BLaER1 (cell line): Measurements from ENCODE around the gene KCNK7.

Source experiments
- H3K27ac ChIP-seq: shearing (Covaris generic); formaldehyde crosslinking; 2 replicates; pipeline ENCODE4 v1.8.1; 2022
- H3K27me3 ChIP-seq: shearing (Covaris generic); formaldehyde crosslinking; 2 replicates; pipeline ENCODE4 v1.8.1; 2022
- H3K36me3 ChIP-seq: shearing (Covaris generic); formaldehyde crosslinking; 2 replicates; pipeline ENCODE4 v1.8.1; 2022
- H3K4me1 ChIP-seq: shearing (Covaris generic); formaldehyde crosslinking; 2 replicates; pipeline ENCODE4 v1.8.1; 2022
- H3K4me2 ChIP-seq: shearing (Covaris generic); formaldehyde crosslinking; 2 replicates; pipeline ENCODE4 v1.8.1; 2022
- H3K4me3 ChIP-seq: shearing (Covaris generic); formaldehyde crosslinking; 2 replicates; pipeline ENCODE4 v1.8.1; 2022
- H3K9ac ChIP-seq: shearing (Covaris generic); formaldehyde crosslinking; 2 replicates; pipeline ENCODE4 v1.8.1; 2022
- H3K9me3 ChIP-seq: shearing (Covaris generic); formaldehyde crosslinking; 2 replicates; pipeline ENCODE4 v1.8.1; 2022
- H4K20me1 ChIP-seq: shearing (Covaris generic); formaldehyde crosslinking; 2 replicates; pipeline ENCODE4 v1.8.1; 2022
- Cebpa-rat ChIP-seq: shearing (Covaris generic); IDR thresholded peaks from 2 replicates; pipeline ENCODE4 v1.8.1; 2022

KCNK7 gene

DNA sequence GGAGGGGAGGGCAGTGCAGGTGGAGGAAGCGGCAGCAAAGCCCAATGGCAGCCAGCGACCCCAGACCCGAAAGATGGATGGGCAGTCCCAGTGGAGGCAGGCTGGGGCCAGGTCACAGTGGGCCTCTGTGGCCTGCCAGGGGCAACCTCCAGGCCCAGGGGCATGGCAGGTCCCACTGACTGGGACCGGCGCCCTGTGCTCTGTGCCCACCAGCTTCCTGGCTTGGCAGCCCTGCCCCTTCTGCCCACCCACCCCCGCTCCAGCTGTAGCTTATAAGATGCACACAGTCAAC is 4.3 kb upstream of the KCNK7 start:
- H3K4me1 ChIP-seq, result peaks cover 40% of the 10 kb centered on the region
- H3K4me2 ChIP-seq, result no peak overlapping the region
- H3K36me3 ChIP-seq, result peaks cover 80% of the 10 kb centered on the region
- H3K27me3 ChIP-seq, result no peaks in the 10 kb centered on the region
- H3K4me3 ChIP-seq, result no peak overlapping the region
- TF ChIP-seq Cebpa-rat, result no peak
- no peak overlapping the region for H3K27ac ChIP-seq
- no peak overlapping the region for H3K9ac ChIP-seq
- peaks cover 26% of the 10 kb centered on the region; the same call in 1 of the 2 replicates for H4K20me1 ChIP-seq
- no peaks in the 10 kb centered on the region for H3K9me3 ChIP-seq

DNA sequence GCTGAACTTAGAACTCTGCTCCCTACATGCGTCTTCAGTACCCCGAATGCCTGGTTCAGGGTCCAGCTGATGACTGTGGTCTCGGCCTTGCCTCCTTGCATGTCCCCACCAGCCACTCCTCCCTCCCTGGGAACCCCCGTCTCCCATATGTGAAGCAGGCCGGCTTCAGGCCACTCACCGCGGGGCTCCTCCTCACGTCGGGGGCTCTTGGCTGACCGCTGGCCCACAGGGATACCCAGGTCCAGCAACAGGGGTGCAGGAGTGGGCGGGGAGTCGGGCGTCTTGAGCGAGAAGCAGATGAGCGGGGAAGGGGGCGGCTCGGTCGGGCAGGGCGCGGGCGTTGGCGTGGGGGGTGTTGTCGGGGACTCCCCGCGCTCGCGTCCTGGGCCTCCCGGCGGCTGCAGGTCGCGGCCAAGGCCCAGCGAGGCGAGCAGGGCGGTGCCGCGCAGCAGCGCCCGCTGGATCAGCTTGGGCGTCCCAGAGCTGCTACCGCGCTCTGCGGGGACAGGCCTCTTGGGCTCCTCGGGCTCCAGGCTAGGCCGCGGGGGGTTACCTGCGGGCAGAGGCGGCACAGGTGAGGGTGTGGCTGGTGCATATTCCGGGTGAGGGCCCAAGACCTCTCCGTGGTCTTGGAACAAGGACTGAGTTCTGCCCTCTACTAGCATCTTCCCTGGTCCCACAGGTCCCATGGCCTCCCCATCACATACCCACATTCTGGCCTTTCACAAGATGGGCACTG is 3.8 kb upstream of the KCNK7 start:
- H3K27me3 ChIP-seq, result no peaks in the 10 kb centered on the region
- no peaks in the 10 kb centered on the region for H3K9me3 ChIP-seq
- H3K27ac ChIP-seq, result no peak overlapping the region
- no peak overlapping the region for H3K4me2 ChIP-seq
- no peak overlapping the region for H3K9ac ChIP-seq
- TF ChIP-seq Cebpa-rat, result no peak
- peaks cover 26% of the 10 kb centered on the region; the same call in 1 of the 2 replicates for H4K20me1 ChIP-seq
- peaks cover 46% of the 10 kb centered on the region for H3K4me1 ChIP-seq
- H3K4me3 ChIP-seq, result no peak overlapping the region
- peaks cover 75% of the 10 kb centered on the region for H3K36me3 ChIP-seq

DNA sequence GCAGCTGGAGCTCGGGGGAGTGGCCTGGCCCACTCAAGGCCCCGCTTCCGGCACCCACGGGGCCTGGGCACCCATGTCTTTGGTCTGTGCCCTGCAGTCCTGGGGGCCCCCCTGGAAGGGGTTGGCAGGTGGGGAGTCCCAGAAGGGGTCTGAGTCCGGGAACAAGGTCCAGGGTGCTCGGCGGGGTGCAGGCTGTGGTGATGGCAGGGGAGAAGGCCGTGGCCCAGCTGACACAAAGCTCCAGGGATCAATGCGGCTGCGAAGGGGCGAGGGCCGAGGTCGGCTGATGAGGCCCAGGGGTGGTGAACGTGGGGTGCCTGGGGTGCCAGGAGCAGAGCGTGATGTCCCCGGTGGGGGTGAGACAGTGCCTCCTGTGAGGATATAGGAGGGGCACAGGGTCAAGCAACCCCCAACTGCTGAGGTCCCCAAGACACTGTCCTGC is 2.7 kb upstream of the KCNK7 start:
- Histone ChIP-seq H3K4me1 (peaks cover 49% of the 10 kb centered on the region), H3K4me3 (no peak overlapping the region), H3K4me2 (no peak overlapping the region), H4K20me1 (peaks cover 26% of the 10 kb centered on the region), H3K27me3 (no peaks in the 10 kb centered on the region), H3K27ac (no peak overlapping the region), H3K36me3 (peaks cover 69% of the 10 kb centered on the region), H3K9ac (no peak overlapping the region), H3K9me3 (no peaks in the 10 kb centered on the region)
- no peak for TF ChIP-seq Cebpa-rat

DNA sequence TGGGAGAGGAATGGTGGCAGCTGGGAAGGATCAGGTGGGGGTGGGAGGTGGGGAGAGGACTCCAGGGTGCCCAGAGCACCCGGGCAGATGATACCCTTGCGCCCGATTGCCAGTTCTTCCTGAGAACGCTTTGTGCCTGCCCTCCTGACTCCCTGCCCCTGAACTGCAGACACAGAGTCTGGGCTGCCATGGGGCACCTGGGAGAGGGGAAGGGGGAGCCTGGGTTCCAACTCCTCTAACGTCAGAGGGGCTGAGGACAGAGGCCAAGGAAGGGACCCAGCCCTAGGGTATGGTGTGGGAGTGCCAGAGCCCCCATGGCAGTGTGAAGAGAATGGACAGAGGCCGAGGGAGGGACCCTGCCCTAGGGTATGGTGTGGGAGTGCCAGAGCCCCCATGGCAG is 920 bp upstream of the KCNK7 start:
- Histone ChIP-seq H3K27ac (no peak overlapping the region), H3K9me3 (no peaks in the 10 kb centered on the region), H3K4me1 (peaks cover 42% of the 10 kb centered on the region), H3K4me2 (no peak overlapping the region), H4K20me1 (peaks cover 35% of the 10 kb centered on the region), H3K9ac (no peak overlapping the region), H3K4me3 (no peak overlapping the region), H3K27me3 (no peaks in the 10 kb centered on the region), H3K36me3 (peaks cover 68% of the 10 kb centered on the region)
- TF ChIP-seq Cebpa-rat, result no peak

DNA sequence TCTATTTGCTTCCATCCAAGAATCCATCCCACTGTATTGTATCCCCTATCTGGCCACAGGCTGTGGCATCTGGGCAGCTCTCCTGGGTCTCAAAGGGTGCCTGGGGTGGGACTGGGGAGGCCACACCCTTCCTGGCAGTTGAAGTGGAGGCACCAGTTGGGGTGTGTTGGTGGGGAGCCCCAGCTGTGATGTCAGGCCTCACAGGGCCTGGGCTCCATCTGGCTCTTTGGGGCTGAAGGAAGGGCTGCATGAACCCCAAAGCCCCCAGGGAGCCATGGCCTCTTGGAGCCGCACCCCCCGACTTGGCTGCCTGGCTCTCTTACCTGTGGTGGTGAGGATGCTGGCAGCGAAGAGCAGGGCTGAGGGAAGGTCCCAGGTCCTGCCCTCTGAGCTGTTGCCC is 469 bp downstream of the KCNK7 start:
- Histone ChIP-seq H3K9me3 (no peaks in the 10 kb centered on the region), H3K9ac (0 out of 2 replicates have a peak overlapping the region, but pooled peaks have one; percentile 41), H3K27me3 (no peaks in the 10 kb centered on the region), H3K4me3 (no peak overlapping the region), H3K4me1 (peaks cover 45% of the 10 kb centered on the region), H4K20me1 (peaks cover 39% of the 10 kb centered on the region), H3K36me3 (peaks cover 69% of the 10 kb centered on the region), H3K27ac (peak overlapping the region; percentile 51), H3K4me2 (peak overlapping the region; percentile 44)
- TF ChIP-seq Cebpa-rat, result no peak

DNA sequence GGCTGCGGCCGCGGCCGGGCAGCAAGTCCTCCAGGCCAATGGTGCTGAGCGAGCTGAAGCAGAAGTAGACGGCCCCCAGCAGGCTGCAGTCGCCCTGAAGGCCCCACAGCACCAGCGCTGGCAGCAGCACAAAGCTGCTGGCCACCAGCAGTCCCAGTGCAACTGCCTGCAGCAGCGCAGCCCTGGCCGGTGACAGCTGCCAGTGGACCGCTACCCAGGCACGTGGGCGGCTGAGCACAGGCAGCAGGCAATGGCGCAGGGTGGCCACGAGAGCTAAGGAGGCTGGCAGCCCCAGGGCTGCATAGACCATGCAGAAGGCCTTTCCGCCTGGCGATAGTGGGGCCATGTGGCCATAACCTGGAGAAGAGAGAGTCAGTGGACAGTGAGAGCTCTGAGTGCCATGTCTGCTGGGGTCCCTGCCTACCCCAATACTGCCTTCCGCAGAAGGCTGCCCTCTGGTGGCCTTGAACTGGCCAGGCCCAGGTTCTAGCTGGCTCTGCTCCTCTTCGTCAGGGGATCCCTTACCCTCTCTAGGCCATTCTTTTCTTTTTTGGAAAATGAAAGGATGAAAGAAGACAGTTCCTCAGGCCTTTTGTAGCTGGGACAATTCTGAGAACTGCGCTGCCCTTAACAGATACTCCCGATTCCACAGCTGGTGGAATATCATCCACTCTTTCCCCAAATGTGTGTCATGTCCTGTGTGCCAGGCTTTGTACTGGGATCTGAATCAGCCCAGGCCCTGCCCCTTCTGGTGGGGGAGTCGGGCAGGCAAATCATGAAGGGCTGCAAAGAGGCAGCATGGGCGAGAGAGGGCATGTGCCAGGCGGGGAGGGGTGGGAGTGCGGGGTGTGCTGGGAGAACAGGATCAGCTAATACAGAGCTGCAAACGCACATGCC is 1.8 kb downstream of the KCNK7 start:
- Histone ChIP-seq H3K4me2 (no peak overlapping the region), H3K4me1 (peaks cover 59% of the 10 kb centered on the region), H3K36me3 (peaks cover 69% of the 10 kb centered on the region), H3K27ac (peak overlapping the region; percentile 38; the same call in 1 of the 2 replicates), H3K9me3 (no peaks in the 10 kb centered on the region), H3K9ac (peak overlapping the region; percentile 55; the same call in 1 of the 2 replicates), H4K20me1 (peaks cover 53% of the 10 kb centered on the region), H3K27me3 (no peaks in the 10 kb centered on the region), H3K4me3 (no peak overlapping the region)
- no peak for TF ChIP-seq Cebpa-rat

DNA sequence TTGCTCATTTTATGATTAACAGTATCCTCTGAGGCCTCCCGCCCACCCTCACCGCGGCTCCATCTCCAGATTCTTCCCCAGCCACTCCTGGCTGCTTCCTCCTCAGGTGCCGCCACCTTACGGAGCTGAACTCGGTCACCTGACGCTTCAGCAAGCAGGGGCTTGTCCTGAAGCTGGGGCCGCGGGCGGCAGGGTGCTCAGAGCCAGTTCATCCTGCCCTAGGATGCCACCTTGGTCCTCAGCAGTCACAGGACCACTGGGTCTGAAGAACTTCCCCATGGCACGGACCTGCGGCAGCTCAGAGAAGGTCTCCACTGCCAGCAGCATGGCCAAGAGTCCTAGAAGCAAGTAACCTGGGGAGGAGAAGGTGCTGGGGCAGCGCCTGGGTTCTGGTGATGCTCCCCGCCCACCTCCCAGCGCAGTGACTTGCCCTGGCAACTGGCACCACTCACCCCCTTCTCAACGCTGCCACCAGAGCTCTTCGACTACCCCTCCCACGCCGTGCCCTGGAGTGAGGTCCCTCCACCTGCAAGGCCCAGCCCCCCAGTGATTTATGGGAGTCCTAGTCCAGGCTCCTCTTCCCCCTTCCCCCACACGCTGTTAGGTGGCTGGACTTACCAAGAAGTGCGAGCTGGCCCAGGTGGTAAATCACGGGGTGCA is 2.6 kb downstream of the KCNK7 start:
- Histone ChIP-seq H4K20me1 (peaks cover 53% of the 10 kb centered on the region), H3K4me1 (peaks cover 65% of the 10 kb centered on the region), H3K27ac (no peak overlapping the region), H3K27me3 (no peaks in the 10 kb centered on the region), H3K4me3 (no peak overlapping the region), H3K4me2 (no peak overlapping the region), H3K9ac (no peak overlapping the region), H3K36me3 (peaks cover 62% of the 10 kb centered on the region), H3K9me3 (no peaks in the 10 kb centered on the region)
- TF ChIP-seq Cebpa-rat, result no peak

DNA sequence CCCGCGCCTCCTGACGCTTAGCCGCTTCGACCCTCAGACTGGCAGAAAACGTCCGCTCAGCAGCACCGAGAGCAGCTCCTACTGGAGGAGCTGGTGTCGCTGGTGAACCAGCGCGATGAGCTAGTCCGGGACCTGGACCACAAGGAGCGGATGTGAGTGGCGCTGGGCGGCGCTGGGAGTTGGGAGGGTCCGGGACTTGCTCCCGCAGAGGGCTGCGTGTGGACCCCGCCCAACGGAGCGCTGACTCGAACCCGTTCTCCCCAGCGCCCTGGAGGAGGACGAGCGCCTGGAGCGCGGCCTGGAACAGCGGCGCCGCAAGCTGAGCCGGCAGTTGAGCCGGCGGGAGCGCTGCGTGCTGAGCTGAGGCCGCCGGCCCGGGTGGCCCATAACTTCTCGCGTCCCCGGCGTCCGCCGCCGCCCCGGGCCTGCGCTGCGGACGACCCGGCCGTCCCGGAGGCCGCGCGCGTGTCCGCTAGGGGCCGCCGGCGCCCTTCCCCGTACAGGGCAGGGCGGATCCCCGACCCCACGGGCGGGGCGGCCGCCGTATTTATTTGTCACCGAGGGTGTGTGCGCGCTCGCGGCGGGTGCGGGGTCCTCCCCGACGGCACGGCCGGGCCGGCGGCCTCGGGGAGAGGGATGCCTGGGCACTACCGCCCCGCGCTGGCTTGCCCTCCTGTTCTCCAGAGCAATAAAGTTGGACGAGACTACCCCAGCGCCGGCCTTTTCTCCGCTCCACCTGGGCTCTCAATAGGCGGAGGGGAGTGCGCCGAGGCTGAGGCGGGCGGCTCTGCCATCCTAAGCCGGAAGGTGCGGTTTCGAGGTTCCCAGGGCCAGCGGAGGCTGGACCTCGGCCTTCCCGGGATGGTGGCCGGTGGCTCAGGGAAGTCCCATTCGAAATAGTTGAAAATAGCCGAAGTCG is 3.4 kb downstream of the KCNK7 start:
- peaks cover 66% of the 10 kb centered on the region for H3K4me1 ChIP-seq
- H3K9ac ChIP-seq, result no peak overlapping the region

DNA sequence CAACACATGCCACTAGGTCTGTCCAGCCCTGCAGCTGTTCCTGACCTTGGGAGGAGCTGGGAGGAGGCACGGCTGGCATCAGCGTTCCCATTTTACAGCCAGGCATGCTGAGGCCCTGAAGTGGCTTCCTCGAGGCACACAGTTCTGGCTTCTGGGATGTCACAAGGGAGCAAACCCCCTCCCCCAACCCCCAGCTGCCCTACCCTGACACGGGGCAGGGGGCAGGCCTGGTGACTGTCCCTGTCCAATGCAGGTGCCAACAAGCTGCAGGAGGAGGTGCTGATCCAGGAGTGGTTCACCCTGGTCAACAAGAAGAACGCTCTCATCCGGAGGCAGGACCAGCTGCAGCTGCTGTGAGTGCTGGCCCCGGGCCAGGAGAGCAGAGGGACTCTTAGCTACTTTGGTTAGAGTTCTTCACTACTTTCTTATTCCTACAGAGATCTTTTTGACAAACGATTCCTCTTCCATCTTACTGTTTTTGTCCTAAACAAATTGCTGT is 5.3 kb downstream of the KCNK7 start:
- Histone ChIP-seq H3K27me3 (no peaks in the 10 kb centered on the region), H3K4me2 (peak overlapping the region; percentile 96), H3K9me3 (no peaks in the 10 kb centered on the region), H3K9ac (no peak overlapping the region), H3K27ac (no peak overlapping the region), H3K4me1 (peaks cover 71% of the 10 kb centered on the region), H4K20me1 (peaks cover 62% of the 10 kb centered on the region), H3K4me3 (no peak overlapping the region), H3K36me3 (peaks cover 70% of the 10 kb centered on the region)
- TF ChIP-seq Cebpa-rat, result no peak

More for the DNA sequence above, 3.4 kb downstream of the KCNK7 start:
- no peak overlapping the region for H3K4me3 ChIP-seq
- H4K20me1 ChIP-seq, result peaks cover 48% of the 10 kb centered on the region
- H3K36me3 ChIP-seq, result peaks cover 57% of the 10 kb centered on the region
- TF ChIP-seq Cebpa-rat, result no peak
- no peak overlapping the region for H3K4me2 ChIP-seq
- H3K27me3 ChIP-seq, result no peaks in the 10 kb centered on the region
- no peaks in the 10 kb centered on the region for H3K9me3 ChIP-seq
- H3K27ac ChIP-seq, result no peak overlapping the region
